Liver (tissue), 3 donors: ENCODE measurements around the gene C1orf174.

Source experiments
- CTCF ChIP-seq: fragments of 150-350 bp; IDR thresholded peaks from 2 replicates; pipeline ENCODE4 v1.5.1; 2017; ENCODE audit warnings: improper control_type of control experiment, low read depth, low read length; ENCODE audit not compliant: missing input control
- EGR1 ChIP-seq, 2 donors: IDR thresholded peaks; 2 replicates each; pipeline ENCODE4 v1.6.1; 2016 to 2018; ENCODE audit warnings: antibody characterized with exemption in 2 of 2, low read depth in 2 of 2
- REST ChIP-seq: IDR thresholded peaks from 2 replicates; pipeline ENCODE4 v1.6.1; 2016; ENCODE audit warnings: antibody characterized with exemption, mild to moderate bottlenecking
- RXRA ChIP-seq, 2 donors: IDR thresholded peaks; 2 replicates each; pipeline ENCODE4 v1.6.1; 2017 to 2018; ENCODE audit warnings: antibody characterized with exemption in 2 of 2, mild to moderate bottlenecking in 1 of 2
- donor health status: healthy.
- donor health status: healthy.

- no peak for TF ChIP-seq EGR1 (IDR thresholded peaks at IDR 0.05; ENCODE audit: low read depth in 2 of 2)
- TF ChIP-seq RXRA (IDR thresholded peaks at IDR 0.05), result peak in 1 of 2 donors; percentile 56
- TF ChIP-seq REST, result no peak
- no peak for TF ChIP-seq CTCF
These were observed at the start of gene C1orf174 for GRCh38 chr1:3900150-3900968.
